GM23338 (cell line): Measurements from ENCODE around the gene UMOD. TPM values are rescaled to one million over a fixed set of nuclear protein-coding genes. Genes with fewer than 3 reads are reported as not detected.

ENCODE experiments used
- ATAC-seq: fragments of 200-7000 bp; cut with Tn5 transposase; 3 replicates; pipeline ENCODE4 v1.9.1; 2020
- DNase-seq: peaks from one replicate; pipeline ENCODE4 v3.0.0-alpha.2; 2015; ENCODE audit warnings: low spot score
- H2AFZ ChIP-seq: fragments of 200-600 bp; sonication (generic); 2 replicates; pipeline ENCODE4 v1.8.0; 2016; ENCODE audit warnings: antibody characterized with exemption, mild to moderate bottlenecking, moderate library complexity
- H3F3A ChIP-seq: fragments of 200-600 bp; sonication (generic); replicated peaks from 2 replicates; pipeline ENCODE4 v1.8.0; 2017; ENCODE audit warnings: antibody characterized with exemption, mixed run types, low read depth
- H3K27ac ChIP-seq: fragments of 200-600 bp; sonication (generic); 2 replicates; pipeline ENCODE4 v1.6.1; 2016; ENCODE audit warnings: low read depth
- H3K27me3 ChIP-seq: fragments of 200-600 bp; sonication (generic); 2 replicates; pipeline ENCODE4 v1.8.0; 2016; ENCODE audit warnings: mild to moderate bottlenecking, mixed run types, moderate library complexity; ENCODE audit not compliant: insufficient read depth
- H3K36me3 ChIP-seq: fragments of 200-600 bp; sonication (generic); 2 replicates; pipeline ENCODE4 v1.8.0; 2016; ENCODE audit warnings: mild to moderate bottlenecking; ENCODE audit not compliant: insufficient read depth
- H3K4me1 ChIP-seq: fragments of 200-600 bp; sonication (generic); 2 replicates; pipeline ENCODE4 v1.8.0; 2016; ENCODE audit warnings: mild to moderate bottlenecking, moderate library complexity; ENCODE audit not compliant: insufficient read depth
- H3K4me2 ChIP-seq: fragments of 200-600 bp; sonication (generic); 2 replicates; pipeline ENCODE4 v1.7.1; 2017; ENCODE audit warnings: mixed run types
- H3K4me3 ChIP-seq: fragments of 200-600 bp; sonication (generic); 2 replicates; pipeline ENCODE4 v1.6.1; 2016; ENCODE audit warnings: mixed run types
- H3K79me2 ChIP-seq: fragments of 200-600 bp; sonication (generic); replicated peaks from 2 replicates; pipeline ENCODE4 v1.8.0; 2017; ENCODE audit warnings: mild to moderate bottlenecking; ENCODE audit not compliant: insufficient read depth
- H3K9me2 ChIP-seq: fragments of 200-600 bp; sonication (generic); 2 replicates; pipeline ENCODE4 v1.8.0; 2017; ENCODE audit not compliant: insufficient read depth
- H4K20me1 ChIP-seq: fragments of 200-600 bp; sonication (generic); replicated peaks from 2 replicates; pipeline ENCODE4 v1.8.0; 2017; ENCODE audit warnings: mild to moderate bottlenecking; ENCODE audit not compliant: insufficient read depth
- H3K27ac Mint-ChIP-seq: 2 replicates; pipeline ENCODE4 v1.8.0; 2020; ENCODE audit warnings: inconsistent platforms, mild to moderate bottlenecking, moderate library complexity, mixed read lengths
- H3K27me3 Mint-ChIP-seq: 3 replicates; pipeline ENCODE4 v1.8.0; 2022; ENCODE audit warnings: low read depth, mild to moderate bottlenecking, moderate library complexity, mixed read lengths, inconsistent platforms; ENCODE audit not compliant: insufficient read depth, poor library complexity
- H3K36me3 Mint-ChIP-seq: 3 replicates; pipeline ENCODE4 v1.8.0; 2021; ENCODE audit warnings: low read depth, mild to moderate bottlenecking, inconsistent platforms, moderate library complexity, mixed read lengths
- H3K4me1 Mint-ChIP-seq: 3 replicates; pipeline ENCODE4 v1.8.0; 2020; ENCODE audit warnings: mild to moderate bottlenecking, inconsistent platforms, mixed read lengths
- H3K4me3 Mint-ChIP-seq: 3 replicates; pipeline ENCODE4 v1.8.0; 2021; ENCODE audit warnings: moderate library complexity, mild to moderate bottlenecking, inconsistent platforms, mixed read lengths
- H3K9me3 Mint-ChIP-seq: 3 replicates; pipeline ENCODE4 v1.8.0; 2020; ENCODE audit warnings: moderate library complexity, mild to moderate bottlenecking, inconsistent platforms, mixed read lengths
- CREB1 ChIP-seq: fragments of 250-450 bp; sonication (Bioruptor Pico); IDR thresholded peaks from 2 replicates; pipeline ENCODE4 v1.5.0; 2020; ENCODE audit warnings: low read depth, mild to moderate bottlenecking, moderate library complexity
- EZH2 ChIP-seq: fragments of 200-600 bp; sonication (generic); IDR thresholded peaks from one replicate; pipeline ENCODE4 v1.8.0; 2017; ENCODE audit warnings: antibody characterized with exemption, mild to moderate bottlenecking, low read depth; ENCODE audit not compliant: unreplicated experiment
- EZH2phosphoT487 ChIP-seq: fragments of 200-600 bp; sonication (generic); IDR thresholded peaks from one replicate; pipeline ENCODE4 v1.8.1; 2018; ENCODE audit warnings: antibody characterized with exemption; ENCODE audit not compliant: unreplicated experiment
- JUNB ChIP-seq: IDR thresholded peaks from one replicate; pipeline ENCODE4 v1.6.1; 2016; ENCODE audit warnings: antibody characterized with exemption; ENCODE audit not compliant: unreplicated experiment
- NANOG ChIP-seq: IDR thresholded peaks from 2 replicates; pipeline ENCODE4 v1.6.1; 2016; ENCODE audit warnings: antibody characterized with exemption, borderline replicate concordance
- POLR2AphosphoS5 ChIP-seq: IDR thresholded peaks from 2 replicates; pipeline ENCODE4 v1.6.1; 2016; ENCODE audit warnings: antibody characterized with exemption, low read depth
- STAT1 ChIP-seq: IDR thresholded peaks from one replicate; pipeline ENCODE4 v1.6.1; 2016; ENCODE audit warnings: antibody characterized with exemption; ENCODE audit not compliant: unreplicated experiment
- ZNF114 ChIP-seq: fragments of 250-450 bp; sonication (Bioruptor Pico); IDR thresholded peaks from 2 replicates; pipeline ENCODE4 v1.5.0; 2020; ENCODE audit warnings: mild to moderate bottlenecking, moderate library complexity
- polyA plus RNA-seq: library from polyadenylated mRNA; unstranded; fragments of >200 nt; fragmentation: Nextera tagmentation; extraction: Ambion mirVana; gene quantifications from 2 replicates; pipeline ENCODE4 v1.2.1, GENCODE V29; 2016
- total RNA-seq: library from RNA; depleted of rRNA; stranded (reverse); fragments of >200 nt; shearing (Covaris generic); gene quantifications from 2 replicates; pipeline ENCODE4 v1.2.3, GENCODE V29; 2014
- TF ChIP-seq, protein P1 (sequence below): IDR thresholded peaks from one replicate; pipeline ENCODE4 v1.6.1; 2018; ENCODE audit warnings: antibody characterized with exemption; ENCODE audit not compliant: unreplicated experiment
- TF ChIP-seq, protein P2 (sequence below), 2 experiments: fragments of 200-600 bp in 1 of 2; sonication (generic) in 1 of 2; conservative IDR thresholded peaks; 2 replicates each; pipeline versions ENCODE4 v1.5.1 to v1.6.1; 2016 to 2017; ENCODE audit warnings: antibody characterized with exemption in 2 of 2, low read depth in 2 of 2, mild to moderate bottlenecking in 2 of 2, moderate library complexity in 1 of 2
- TF ChIP-seq, protein P3 (sequence below): IDR thresholded peaks from 2 replicates; pipeline ENCODE4 v1.6.1; 2016; ENCODE audit warnings: antibody characterized with exemption

UMOD gene
- total and polyA plus RNA-seq, 2 experiments from 2014 or later: not detected

DNA sequence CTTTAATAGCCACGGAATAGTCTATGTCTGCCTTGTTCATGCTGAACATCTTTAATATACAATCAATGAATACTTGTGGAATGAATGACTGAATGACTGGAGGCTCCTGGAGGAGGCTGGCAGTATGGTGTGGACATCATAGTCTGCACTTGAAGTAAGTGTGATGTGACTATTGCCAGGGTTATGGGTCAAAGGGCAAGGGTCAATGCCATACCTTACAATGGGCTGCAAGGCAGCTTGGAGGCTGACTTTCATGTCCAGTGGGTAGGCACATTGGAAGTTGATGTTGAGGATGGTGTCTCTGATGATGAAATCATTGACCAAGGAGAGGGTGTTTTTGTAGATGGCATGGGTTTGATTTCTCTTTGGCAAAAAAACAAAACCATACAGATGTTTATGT lies 33.1 kb downstream of the UMOD start:
- H3K9me2 ChIP-seq: peaks cover 3% of the 10 kb centered on the region
- H3K4me3 ChIP-seq: no peak overlapping the region
- DNase-seq (no peak), ATAC-seq (no peak)
- H3K36me3 Mint-ChIP-seq: no peaks in the 10 kb centered on the region
- H3K4me1 Mint-ChIP-seq: 0 out of 3 replicates have a peak, but pooled peaks cover 2% of the 10 kb centered on the region
- H3F3A ChIP-seq: no peaks in the 10 kb centered on the region
- H3K4me3 Mint-ChIP-seq: no peak overlapping the region
- no peak overlapping the region for H3K27ac ChIP-seq
- H3K9me3 Mint-ChIP-seq: no peaks in the 10 kb centered on the region
- no peaks in the 10 kb centered on the region for H3K4me1 ChIP-seq
- H3K27me3 ChIP-seq: no peaks in the 10 kb centered on the region
- H3K79me2 ChIP-seq: no peaks in the 10 kb centered on the region
- no peak overlapping the region for H2AFZ ChIP-seq
- H4K20me1 ChIP-seq: no peaks in the 10 kb centered on the region
- no peaks in the 10 kb centered on the region for H3K36me3 ChIP-seq
- TF ChIP-seq EZH2: no peak
- TF ChIP-seq JUNB: no peak
- no peak for TF ChIP-seq NANOG
- TF ChIP-seq ZNF114 (CRISPR knock-in tag): no peak
- TF ChIP-seq, protein P1, sequence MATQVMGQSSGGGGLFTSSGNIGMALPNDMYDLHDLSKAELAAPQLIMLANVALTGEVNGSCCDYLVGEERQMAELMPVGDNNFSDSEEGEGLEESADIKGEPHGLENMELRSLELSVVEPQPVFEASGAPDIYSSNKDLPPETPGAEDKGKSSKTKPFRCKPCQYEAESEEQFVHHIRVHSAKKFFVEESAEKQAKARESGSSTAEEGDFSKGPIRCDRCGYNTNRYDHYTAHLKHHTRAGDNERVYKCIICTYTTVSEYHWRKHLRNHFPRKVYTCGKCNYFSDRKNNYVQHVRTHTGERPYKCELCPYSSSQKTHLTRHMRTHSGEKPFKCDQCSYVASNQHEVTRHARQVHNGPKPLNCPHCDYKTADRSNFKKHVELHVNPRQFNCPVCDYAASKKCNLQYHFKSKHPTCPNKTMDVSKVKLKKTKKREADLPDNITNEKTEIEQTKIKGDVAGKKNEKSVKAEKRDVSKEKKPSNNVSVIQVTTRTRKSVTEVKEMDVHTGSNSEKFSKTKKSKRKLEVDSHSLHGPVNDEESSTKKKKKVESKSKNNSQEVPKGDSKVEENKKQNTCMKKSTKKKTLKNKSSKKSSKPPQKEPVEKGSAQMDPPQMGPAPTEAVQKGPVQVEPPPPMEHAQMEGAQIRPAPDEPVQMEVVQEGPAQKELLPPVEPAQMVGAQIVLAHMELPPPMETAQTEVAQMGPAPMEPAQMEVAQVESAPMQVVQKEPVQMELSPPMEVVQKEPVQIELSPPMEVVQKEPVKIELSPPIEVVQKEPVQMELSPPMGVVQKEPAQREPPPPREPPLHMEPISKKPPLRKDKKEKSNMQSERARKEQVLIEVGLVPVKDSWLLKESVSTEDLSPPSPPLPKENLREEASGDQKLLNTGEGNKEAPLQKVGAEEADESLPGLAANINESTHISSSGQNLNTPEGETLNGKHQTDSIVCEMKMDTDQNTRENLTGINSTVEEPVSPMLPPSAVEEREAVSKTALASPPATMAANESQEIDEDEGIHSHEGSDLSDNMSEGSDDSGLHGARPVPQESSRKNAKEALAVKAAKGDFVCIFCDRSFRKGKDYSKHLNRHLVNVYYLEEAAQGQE: no peak
- TF ChIP-seq, protein P2, sequence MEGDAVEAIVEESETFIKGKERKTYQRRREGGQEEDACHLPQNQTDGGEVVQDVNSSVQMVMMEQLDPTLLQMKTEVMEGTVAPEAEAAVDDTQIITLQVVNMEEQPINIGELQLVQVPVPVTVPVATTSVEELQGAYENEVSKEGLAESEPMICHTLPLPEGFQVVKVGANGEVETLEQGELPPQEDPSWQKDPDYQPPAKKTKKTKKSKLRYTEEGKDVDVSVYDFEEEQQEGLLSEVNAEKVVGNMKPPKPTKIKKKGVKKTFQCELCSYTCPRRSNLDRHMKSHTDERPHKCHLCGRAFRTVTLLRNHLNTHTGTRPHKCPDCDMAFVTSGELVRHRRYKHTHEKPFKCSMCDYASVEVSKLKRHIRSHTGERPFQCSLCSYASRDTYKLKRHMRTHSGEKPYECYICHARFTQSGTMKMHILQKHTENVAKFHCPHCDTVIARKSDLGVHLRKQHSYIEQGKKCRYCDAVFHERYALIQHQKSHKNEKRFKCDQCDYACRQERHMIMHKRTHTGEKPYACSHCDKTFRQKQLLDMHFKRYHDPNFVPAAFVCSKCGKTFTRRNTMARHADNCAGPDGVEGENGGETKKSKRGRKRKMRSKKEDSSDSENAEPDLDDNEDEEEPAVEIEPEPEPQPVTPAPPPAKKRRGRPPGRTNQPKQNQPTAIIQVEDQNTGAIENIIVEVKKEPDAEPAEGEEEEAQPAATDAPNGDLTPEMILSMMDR (conservative IDR thresholded peaks at IDR 0.05; ENCODE audit: low read depth in 2 of 2): no peak
- TF ChIP-seq CREB1 (CRISPR knock-in tag): no peak
- TF ChIP-seq, protein P3, sequence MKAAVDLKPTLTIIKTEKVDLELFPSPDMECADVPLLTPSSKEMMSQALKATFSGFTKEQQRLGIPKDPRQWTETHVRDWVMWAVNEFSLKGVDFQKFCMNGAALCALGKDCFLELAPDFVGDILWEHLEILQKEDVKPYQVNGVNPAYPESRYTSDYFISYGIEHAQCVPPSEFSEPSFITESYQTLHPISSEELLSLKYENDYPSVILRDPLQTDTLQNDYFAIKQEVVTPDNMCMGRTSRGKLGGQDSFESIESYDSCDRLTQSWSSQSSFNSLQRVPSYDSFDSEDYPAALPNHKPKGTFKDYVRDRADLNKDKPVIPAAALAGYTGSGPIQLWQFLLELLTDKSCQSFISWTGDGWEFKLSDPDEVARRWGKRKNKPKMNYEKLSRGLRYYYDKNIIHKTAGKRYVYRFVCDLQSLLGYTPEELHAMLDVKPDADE: no peak
- TF ChIP-seq EZH2phosphoT487: no peak
- no peak for TF ChIP-seq STAT1
- TF ChIP-seq POLR2AphosphoS5: no peak
- H3K4me2 ChIP-seq: no peak overlapping the region
- no peaks in the 10 kb centered on the region for H3K27me3 Mint-ChIP-seq
- H3K27ac Mint-ChIP-seq: no peak overlapping the region

DNA sequence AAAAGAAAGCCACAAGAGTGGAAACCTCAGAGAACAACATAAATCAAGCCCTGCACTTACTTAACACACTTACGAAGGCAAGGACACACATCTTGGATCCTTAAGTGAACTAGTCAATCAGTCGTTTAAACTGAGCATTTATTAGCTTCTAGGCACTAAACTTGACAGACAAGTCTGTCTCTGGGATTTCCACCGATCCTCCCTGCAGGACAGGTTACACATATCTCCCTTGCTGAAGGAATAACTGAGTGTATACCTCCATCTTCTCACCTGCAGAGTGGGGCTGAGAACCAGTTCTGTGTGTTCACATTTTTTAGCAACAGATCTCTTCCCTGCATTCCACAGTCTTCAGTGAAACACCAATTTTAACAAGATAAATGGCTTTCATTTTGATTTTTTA lies 34.1 kb downstream of the UMOD start:
- H3K27ac ChIP-seq: no peak overlapping the region
- H3K4me2 ChIP-seq: no peak overlapping the region
- Mint-ChIP-seq H3K27ac (no peak overlapping the region), H3K9me3 (no peaks in the 10 kb centered on the region), H3K27me3 (no peaks in the 10 kb centered on the region), H3K36me3 (no peaks in the 10 kb centered on the region), H3K4me3 (no peak overlapping the region), H3K4me1 (no peaks in the 10 kb centered on the region)
- TF ChIP-seq POLR2AphosphoS5: no peak
- no peaks in the 10 kb centered on the region for H3K36me3 ChIP-seq
- ATAC-seq: no peak
- no peak for DNase-seq
- no peaks in the 10 kb centered on the region for H3K27me3 ChIP-seq
- H3K4me3 ChIP-seq: no peak overlapping the region
- H3K79me2 ChIP-seq: no peaks in the 10 kb centered on the region
- no peaks in the 10 kb centered on the region for H3K4me1 ChIP-seq
- no peaks in the 10 kb centered on the region for H3F3A ChIP-seq
- no peak overlapping the region for H2AFZ ChIP-seq
- H3K9me2 ChIP-seq: peaks cover 5% of the 10 kb centered on the region
- no peaks in the 10 kb centered on the region for H4K20me1 ChIP-seq
